Parathyroid adenoma (tissue), 2 donors: ENCODE measurements around the gene HSF2BP.

ENCODE experiments used
- H2AFZ ChIP-seq: fragments of 300-600 bp; sonication (generic); one replicate; pipeline ENCODE4 v1.7.0; 2017; ENCODE audit warnings: antibody characterized with exemption, mild to moderate bottlenecking
- H3K27ac ChIP-seq: fragments of 300-600 bp; sonication (generic); one replicate; pipeline ENCODE4 v1.7.0; 2017
- H3K27me3 ChIP-seq: fragments of 300-600 bp; sonication (generic); one replicate; pipeline ENCODE4 v1.7.0; 2017; ENCODE audit warnings: low read length; ENCODE audit not compliant: control insufficient read depth, insufficient read depth
- H3K36me3 ChIP-seq: fragments of 300-600 bp; sonication (generic); one replicate; pipeline ENCODE4 v1.7.0; 2017; ENCODE audit warnings: low read length; ENCODE audit not compliant: control insufficient read depth, insufficient read depth
- H3K4me1 ChIP-seq: fragments of 300-600 bp; sonication (generic); one replicate; pipeline ENCODE4 v1.7.0; 2017; ENCODE audit warnings: control low read depth
- H3K4me2 ChIP-seq: fragments of 300-600 bp; sonication (generic); one replicate; pipeline ENCODE4 v1.7.0; 2017; ENCODE audit warnings: low read length
- H3K4me3 ChIP-seq: fragments of 300-600 bp; sonication (generic); one replicate; pipeline ENCODE4 v1.7.0; 2017; ENCODE audit warnings: low read depth, low read length
- H3K79me2 ChIP-seq: fragments of 300-600 bp; sonication (generic); one replicate; pipeline ENCODE4 v1.7.0; 2017; ENCODE audit warnings: control low read depth
- H3K9ac ChIP-seq: fragments of 300-600 bp; sonication (generic); one replicate; pipeline ENCODE4 v1.7.0; 2017; ENCODE audit warnings: mild to moderate bottlenecking
- H3K9me3 ChIP-seq: fragments of 300-600 bp; sonication (generic); one replicate; pipeline ENCODE4 v1.7.0; 2017; ENCODE audit warnings: low read length; ENCODE audit not compliant: control insufficient read depth
- TF ChIP-seq, protein P1 (sequence below): fragments of 300-600 bp; sonication (generic); IDR thresholded peaks from one replicate; pipeline ENCODE4 v1.7.0; 2017; ENCODE audit warnings: antibody characterized with exemption, mild to moderate bottlenecking
- donor health status: primary hyperparathyroidism.

HSF2BP gene

DNA sequence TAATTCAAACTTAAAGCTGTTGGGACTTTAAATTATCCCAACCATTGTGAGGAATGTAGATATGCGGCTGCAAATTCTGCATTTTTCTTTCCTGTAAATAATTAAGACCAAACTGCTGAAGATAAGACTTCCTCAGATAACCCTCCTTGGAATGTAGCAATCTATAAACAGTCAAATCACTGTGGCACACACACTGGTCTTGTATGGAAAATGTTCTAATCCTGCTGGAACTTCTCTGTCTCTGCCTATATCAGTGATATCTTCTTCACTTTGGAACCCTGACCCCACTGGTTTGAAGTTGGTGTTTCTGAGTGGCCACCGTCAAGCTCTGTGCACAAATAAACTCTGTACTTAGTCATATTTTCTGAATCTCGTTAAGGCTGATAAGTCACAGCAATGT lies 32.9 kb downstream of the HSF2BP start:
- Histone ChIP-seq H3K4me1 (peaks cover 6% of the 10 kb centered on the region), H3K27me3 (no peaks in the 10 kb centered on the region), H2AFZ (no peak overlapping the region), H3K9me3 (no peaks in the 10 kb centered on the region), H3K27ac (no peak overlapping the region), H3K4me2 (no peak overlapping the region), H3K9ac (no peak overlapping the region), H3K4me3 (no peak overlapping the region), H3K79me2 (no peaks in the 10 kb centered on the region), H3K36me3 (no peaks in the 10 kb centered on the region)
- TF ChIP-seq, protein P1, sequence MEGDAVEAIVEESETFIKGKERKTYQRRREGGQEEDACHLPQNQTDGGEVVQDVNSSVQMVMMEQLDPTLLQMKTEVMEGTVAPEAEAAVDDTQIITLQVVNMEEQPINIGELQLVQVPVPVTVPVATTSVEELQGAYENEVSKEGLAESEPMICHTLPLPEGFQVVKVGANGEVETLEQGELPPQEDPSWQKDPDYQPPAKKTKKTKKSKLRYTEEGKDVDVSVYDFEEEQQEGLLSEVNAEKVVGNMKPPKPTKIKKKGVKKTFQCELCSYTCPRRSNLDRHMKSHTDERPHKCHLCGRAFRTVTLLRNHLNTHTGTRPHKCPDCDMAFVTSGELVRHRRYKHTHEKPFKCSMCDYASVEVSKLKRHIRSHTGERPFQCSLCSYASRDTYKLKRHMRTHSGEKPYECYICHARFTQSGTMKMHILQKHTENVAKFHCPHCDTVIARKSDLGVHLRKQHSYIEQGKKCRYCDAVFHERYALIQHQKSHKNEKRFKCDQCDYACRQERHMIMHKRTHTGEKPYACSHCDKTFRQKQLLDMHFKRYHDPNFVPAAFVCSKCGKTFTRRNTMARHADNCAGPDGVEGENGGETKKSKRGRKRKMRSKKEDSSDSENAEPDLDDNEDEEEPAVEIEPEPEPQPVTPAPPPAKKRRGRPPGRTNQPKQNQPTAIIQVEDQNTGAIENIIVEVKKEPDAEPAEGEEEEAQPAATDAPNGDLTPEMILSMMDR: no peak

DNA sequence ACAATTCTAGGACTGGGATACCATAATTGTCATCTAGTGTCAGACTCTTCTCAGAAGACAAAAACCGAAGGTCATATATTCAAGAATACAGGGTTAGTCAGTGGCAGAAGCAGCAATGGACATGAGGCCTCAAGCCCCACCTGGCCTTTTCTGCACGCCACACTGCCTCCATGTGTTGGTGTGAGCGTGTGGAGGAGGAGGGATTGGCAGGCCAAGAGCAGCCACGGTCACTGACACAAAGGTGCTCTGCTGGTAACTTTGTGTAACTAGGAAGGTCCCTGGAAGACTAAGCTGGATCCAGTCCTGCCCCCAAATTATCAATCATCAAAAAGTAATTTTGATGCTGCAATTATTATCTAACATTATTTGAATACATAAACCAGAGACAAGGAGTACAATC lies 34.9 kb downstream of the HSF2BP start:
- Histone ChIP-seq H3K27ac (peak overlapping the region; percentile 47), H3K4me3 (no peak overlapping the region), H3K9ac (no peak overlapping the region), H3K79me2 (no peaks in the 10 kb centered on the region), H3K36me3 (no peaks in the 10 kb centered on the region), H3K4me1 (peaks cover 6% of the 10 kb centered on the region), H2AFZ (no peak overlapping the region), H3K4me2 (no peak overlapping the region), H3K9me3 (no peaks in the 10 kb centered on the region), H3K27me3 (no peaks in the 10 kb centered on the region)
- TF ChIP-seq, protein P1: no peak

DNA sequence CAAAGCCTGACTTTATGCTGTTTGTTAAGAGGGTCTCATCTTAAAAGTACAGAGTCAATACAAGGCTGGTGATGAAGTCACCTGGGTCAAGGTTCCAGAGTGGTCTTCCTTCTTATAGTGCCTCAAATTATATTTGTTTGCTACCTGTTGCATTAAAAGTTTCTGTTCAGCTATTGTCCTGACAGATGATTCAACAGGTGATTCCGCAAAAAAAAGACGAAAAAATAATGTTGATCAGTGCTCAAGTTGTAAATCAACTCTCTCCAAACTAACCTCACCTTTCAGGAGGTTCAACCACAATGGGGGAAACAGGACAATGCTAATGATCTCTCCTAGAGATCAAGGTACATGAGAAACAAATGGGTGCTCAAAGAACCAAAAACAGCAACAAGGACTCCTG lies 35.7 kb downstream of the HSF2BP start:
- Histone ChIP-seq H3K9ac (no peak overlapping the region), H3K9me3 (no peaks in the 10 kb centered on the region), H3K79me2 (no peaks in the 10 kb centered on the region), H3K4me2 (no peak overlapping the region), H3K4me3 (no peak overlapping the region), H2AFZ (no peak overlapping the region), H3K4me1 (peaks cover 6% of the 10 kb centered on the region), H3K27me3 (no peaks in the 10 kb centered on the region), H3K27ac (no peak overlapping the region), H3K36me3 (no peaks in the 10 kb centered on the region)
- TF ChIP-seq, protein P1: no peak

DNA sequence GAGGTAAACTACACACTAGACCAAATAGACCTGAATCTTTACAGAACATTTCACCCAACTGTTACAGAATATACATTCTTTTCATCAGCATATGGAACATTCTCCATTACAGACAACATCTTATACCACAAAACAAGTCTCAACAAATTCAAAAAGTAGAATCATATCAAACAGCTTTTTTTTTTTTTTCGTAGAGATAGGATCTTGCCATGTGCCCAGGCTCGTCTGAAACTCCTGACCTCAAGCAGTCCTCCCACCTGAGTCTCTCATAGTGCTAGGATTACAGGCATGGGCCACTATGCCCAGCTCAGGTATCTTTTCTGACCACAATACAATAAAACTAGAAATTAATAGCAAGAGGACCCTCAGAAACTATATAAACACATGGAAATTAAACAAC lies 36.5 kb downstream of the HSF2BP start:
- Histone ChIP-seq H3K79me2 (no peaks in the 10 kb centered on the region), H3K4me1 (peaks cover 6% of the 10 kb centered on the region), H3K36me3 (no peaks in the 10 kb centered on the region), H2AFZ (no peak overlapping the region), H3K4me3 (no peak overlapping the region), H3K4me2 (no peak overlapping the region), H3K27me3 (no peaks in the 10 kb centered on the region), H3K27ac (no peak overlapping the region), H3K9me3 (no peaks in the 10 kb centered on the region), H3K9ac (no peak overlapping the region)
- TF ChIP-seq, protein P1: no peak

DNA sequence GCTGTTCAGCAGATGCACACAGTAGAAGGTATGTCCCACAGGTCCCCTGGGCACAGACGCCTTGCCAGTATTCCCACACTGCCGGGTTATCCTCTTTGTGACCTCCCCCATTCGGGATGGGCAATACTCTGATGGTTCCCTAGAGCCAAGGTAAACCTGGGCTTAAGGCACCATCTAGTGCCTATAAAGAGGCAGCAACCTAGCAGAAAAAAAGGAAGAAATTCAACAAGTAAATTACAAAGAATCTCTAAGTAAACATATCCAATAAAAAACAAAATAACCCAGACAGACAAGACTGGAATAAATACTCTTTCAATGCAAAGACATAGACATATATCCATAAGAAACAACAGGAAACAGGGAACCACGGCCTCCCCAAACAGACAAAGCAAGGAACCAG lies 39.4 kb downstream of the HSF2BP start:
- Histone ChIP-seq H3K9me3 (no peaks in the 10 kb centered on the region), H3K36me3 (no peaks in the 10 kb centered on the region), H3K4me2 (no peak overlapping the region), H2AFZ (no peak overlapping the region), H3K4me1 (peaks cover 6% of the 10 kb centered on the region), H3K27me3 (no peaks in the 10 kb centered on the region), H3K4me3 (no peak overlapping the region), H3K27ac (no peak overlapping the region), H3K79me2 (no peaks in the 10 kb centered on the region), H3K9ac (no peak overlapping the region)
- TF ChIP-seq, protein P1: no peak
